Pancreas (tissue), 10 donors: ENCODE measurements around the gene NCAM2. TPM values are rescaled to one million over a fixed set of nuclear protein-coding genes. Genes with fewer than 3 reads are reported as not detected.

Source experiments
- ATAC-seq, 4 donors: fragments of 200-7000 bp; cut with Tn5 transposase; one replicate each; pipeline versions ENCODE4 v1.8.0 to v1.9.1; 2020; ENCODE audit warnings: mild to moderate bottlenecking in 4 of 4, moderate library complexity in 4 of 4
- DNase-seq, 6 donors: peaks; one replicate each; pipeline ENCODE4 v3.0.0-alpha.2; 2020
- FAIRE-seq: peaks from 2 replicates; lab custom pipeline; 2012; peaks lifted over from hg19 to GRCh38; lab: Jason Lieb, UNC
- H3K27ac ChIP-seq, 4 donors: fragments of 200-600 bp; sonication (generic); 1 replicate in 3 of 4; 2 replicates in 1 of 4; pipeline versions ENCODE4 v1.5.0 to v1.8.0; 2020
- H3K27me3 ChIP-seq, 4 donors: fragments of 200-600 bp; one replicate each; pipeline ENCODE4 v1.8.0; 2021
- H3K36me3 ChIP-seq, 3 donors: fragments of 200-600 bp; sonication (generic) in 1 of 3; one replicate each; pipeline versions ENCODE4 v1.5.0 to v1.8.0; 2020 to 2021
- H3K4me1 ChIP-seq, 3 donors: fragments of 200-600 bp; one replicate each; pipeline ENCODE4 v1.8.0; 2021
- H3K4me3 ChIP-seq, 4 donors: fragments of 200-600 bp; sonication (generic) in 2 of 4; one replicate each; pipeline versions ENCODE4 v1.5.0 to v1.8.0; 2020 to 2021
- H3K9me3 ChIP-seq, 4 donors: fragments of 200-600 bp; one replicate each; pipeline ENCODE4 v1.8.0; 2021
- WGBS, 2 donors: extraction: QIAGEN DNeasy Blood & Tissue Kit; methylation state at CpG; one replicate each; pipeline ENCODE4 v1.1.7; 2013; 5-methylcytosine and 5-hydroxymethylcytosine counted together
- intact Hi-C, 3 donors: fragments of 100-400 bp; cut with DNase I; formaldehyde crosslinking; loops; one replicate each; pipeline versions ENCODE4 v1.11.1 to v1.14.2; 2022
- polyA plus RNA-seq, 2 donors: library from polyadenylated mRNA; stranded (reverse); fragments of 200-250 nt; gene quantifications; one replicate each; pipeline ENCODE4 v1.2.3, GENCODE V29; 2013
- total RNA-seq, 6 donors: library from RNA; stranded (reverse); fragmentation: NEBNext Ultra II Directional in 4 of 6; extraction: Animal tissue kit (Norgen Biotek cat#: 25700) in 4 of 6; gene quantifications; one replicate each; pipeline versions ENCODE4 v1.2.1 to v1.2.4, GENCODE V29; 2021 to 2023
- TF ChIP-seq, protein P1 (sequence below), 4 donors: fragments of 200-600 bp; sonication (generic) in 3 of 4; IDR thresholded peaks; one replicate each; pipeline versions ENCODE4 v1.5.0 to v1.8.0; 2021; ENCODE audit warnings: antibody characterized with exemption in 4 of 4
- donor health status: healthy with polysubstance abuse.
- donor health status: DM: no; HTN: no; CAD: no; lungs with moderate emphysema.
- donor health status: DM: no; HTN: no; CAD: no.
- donor health status: control.
- donor health status: control.
- donor health status: Bipolar disorder and iron deficiency.
- donor health status: DM: yes; HTN: yes; CAD: no.
- donor health status: DM: no; HTN: no; CAD: no.
- donor health status: DM: no; HTN: no; CAD: no.
- donor health status: DM: yes; HTN: yes; CAD: no.

The NCAM2 gene
- total and polyA plus RNA-seq, 8 donors: under 0.01 to 1.0 (median 0.27) TPM

- no peak overlapping the region for H3K27ac ChIP-seq
- intact Hi-C loops: loop anchor here in 1 of 3 donors (10.0 kb wide), 1 partner anchor 65 kb away; no protein-coding TSS in a partner anchor
- H3K4me1 ChIP-seq: no peaks in the 10 kb centered on the region
- H3K36me3 ChIP-seq: no peaks in the 10 kb centered on the region
- H3K4me3 ChIP-seq: no peak overlapping the region
- H3K9me3 ChIP-seq: no peaks in the 10 kb centered on the region
- TF ChIP-seq, protein P1, sequence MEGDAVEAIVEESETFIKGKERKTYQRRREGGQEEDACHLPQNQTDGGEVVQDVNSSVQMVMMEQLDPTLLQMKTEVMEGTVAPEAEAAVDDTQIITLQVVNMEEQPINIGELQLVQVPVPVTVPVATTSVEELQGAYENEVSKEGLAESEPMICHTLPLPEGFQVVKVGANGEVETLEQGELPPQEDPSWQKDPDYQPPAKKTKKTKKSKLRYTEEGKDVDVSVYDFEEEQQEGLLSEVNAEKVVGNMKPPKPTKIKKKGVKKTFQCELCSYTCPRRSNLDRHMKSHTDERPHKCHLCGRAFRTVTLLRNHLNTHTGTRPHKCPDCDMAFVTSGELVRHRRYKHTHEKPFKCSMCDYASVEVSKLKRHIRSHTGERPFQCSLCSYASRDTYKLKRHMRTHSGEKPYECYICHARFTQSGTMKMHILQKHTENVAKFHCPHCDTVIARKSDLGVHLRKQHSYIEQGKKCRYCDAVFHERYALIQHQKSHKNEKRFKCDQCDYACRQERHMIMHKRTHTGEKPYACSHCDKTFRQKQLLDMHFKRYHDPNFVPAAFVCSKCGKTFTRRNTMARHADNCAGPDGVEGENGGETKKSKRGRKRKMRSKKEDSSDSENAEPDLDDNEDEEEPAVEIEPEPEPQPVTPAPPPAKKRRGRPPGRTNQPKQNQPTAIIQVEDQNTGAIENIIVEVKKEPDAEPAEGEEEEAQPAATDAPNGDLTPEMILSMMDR (IDR thresholded peaks at IDR 0.05): no peak
- no peak for DNase-seq
- no peaks in the 10 kb centered on the region for H3K27me3 ChIP-seq
- ATAC-seq: no peak
- no peak for FAIRE-seq
Measured at GRCh38 chr21:21079646-21080045, 81.4 kb downstream of the NCAM2 start.

- DNase-seq (no peak), ATAC-seq (no peak), FAIRE-seq (no peak)
- Histone ChIP-seq H3K27ac (no peak overlapping the region), H3K36me3 (no peaks in the 10 kb centered on the region), H3K4me1 (no peaks in the 10 kb centered on the region), H3K4me3 (no peak overlapping the region), H3K27me3 (no peaks in the 10 kb centered on the region), H3K9me3 (no peaks in the 10 kb centered on the region)
- TF ChIP-seq, protein P1 (IDR thresholded peaks at IDR 0.05): no peak
- intact Hi-C loops: no loop called here
- WGBS, 2 donors: 14 to 24% methylated on average over 1 of the region's 1 CpG
Measured at GRCh38 chr21:21084179-21084578, 86.0 kb downstream of the NCAM2 start.

DNA sequence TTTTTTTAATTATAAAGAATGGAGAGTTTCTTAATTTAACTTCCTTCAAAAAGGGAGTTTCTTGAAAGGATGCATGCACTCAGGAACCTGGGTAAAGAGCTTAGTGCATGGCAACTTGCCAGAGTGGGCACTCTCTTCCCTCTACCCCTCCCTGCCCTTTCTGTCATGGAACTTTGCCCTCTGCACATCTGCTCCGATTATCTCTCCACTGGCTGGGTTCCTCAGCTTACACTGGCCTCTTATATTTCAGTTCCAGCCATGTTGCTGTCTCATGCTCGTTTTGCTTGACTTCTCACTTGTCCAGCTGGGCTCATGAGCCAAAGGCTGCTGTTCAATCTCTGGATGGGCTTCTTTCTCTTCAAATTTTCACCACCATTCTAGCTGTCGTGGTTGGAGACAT, 87.0 kb downstream of the NCAM2 start:
- ATAC-seq (no peak), DNase-seq (no peak), FAIRE-seq (no peak)
- Histone ChIP-seq H3K36me3 (no peaks in the 10 kb centered on the region), H3K27ac (no peak overlapping the region), H3K9me3 (no peaks in the 10 kb centered on the region), H3K4me3 (no peak overlapping the region), H3K4me1 (no peaks in the 10 kb centered on the region), H3K27me3 (no peaks in the 10 kb centered on the region)
- TF ChIP-seq, protein P1 (IDR thresholded peaks at IDR 0.05): no peak
- WGBS, 2 donors: 37 to 40% methylated on average over 3 of the region's 3 CpGs
- intact Hi-C loops: no loop called here

- Histone ChIP-seq H3K4me3 (no peak overlapping the region), H3K9me3 (no peaks in the 10 kb centered on the region), H3K36me3 (no peaks in the 10 kb centered on the region), H3K4me1 (no peaks in the 10 kb centered on the region), H3K27ac (no peak overlapping the region), H3K27me3 (no peaks in the 10 kb centered on the region)
- no peak for FAIRE-seq
- 40 to 51% methylated on average over 5 of the region's 5 CpGs for WGBS, 2 donors
- intact Hi-C loops: no loop called here
- TF ChIP-seq, protein P1 (IDR thresholded peaks at IDR 0.05): no peak
- no peak for ATAC-seq
- DNase-seq: no peak
Measured at GRCh38 chr21:21096956-21097355, 98.7 kb downstream of the NCAM2 start.

DNA sequence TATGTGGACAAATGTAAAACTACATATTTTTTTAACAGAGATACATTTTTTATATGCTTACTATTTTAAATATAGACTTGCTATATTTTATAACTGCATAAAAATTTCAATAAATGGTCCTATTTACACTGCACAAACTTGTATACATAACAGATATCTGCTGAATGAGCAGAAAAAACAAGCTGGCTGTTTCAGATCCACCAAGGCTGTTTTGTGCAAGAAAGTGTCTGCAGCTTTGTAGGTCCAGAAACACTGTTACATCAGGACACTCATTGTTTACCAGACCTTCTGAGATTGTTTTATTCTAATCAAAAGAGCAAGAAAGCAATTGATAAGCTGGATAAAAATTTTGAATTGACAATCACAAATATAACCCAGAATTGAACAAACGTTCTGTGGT, 99.3 kb downstream of the NCAM2 start:
- TF ChIP-seq, protein P1 (IDR thresholded peaks at IDR 0.05): no peak
- intact Hi-C loops: no loop called here
- H3K4me3 ChIP-seq: no peak overlapping the region
- no peaks in the 10 kb centered on the region for H3K9me3 ChIP-seq
- no peak overlapping the region for H3K27ac ChIP-seq
- no peaks in the 10 kb centered on the region for H3K4me1 ChIP-seq
- no peaks in the 10 kb centered on the region for H3K36me3 ChIP-seq
- no peak for ATAC-seq
- DNase-seq: no peak
- no peak for FAIRE-seq
- WGBS, 2 donors: 31 to 44% methylated on average over 1 of the region's 1 CpG
- H3K27me3 ChIP-seq: no peaks in the 10 kb centered on the region
